Iris pigment epithelial cell (primary cell): Measurements from ENCODE around the gene TEX264.

Source experiments
- DNase-seq: peaks from one replicate; pipeline ENCODE4 v3.0.0-alpha.2; 2011; ENCODE audit warnings: low read depth

TEX264 gene

GRCh38 chr3:51698209-51698608 lies 27.2 kb downstream of the TEX264 start:
- no peak for DNase-seq

GRCh38 chr3:51700403-51700802 lies 29.4 kb downstream of the TEX264 start:
- no peak for DNase-seq

GRCh38 chr3:51702156-51702555 lies 31.1 kb downstream of the TEX264 start:
- DNase-seq, result no peak

GRCh38 chr3:51703068-51703760 lies 32.2 kb downstream of the TEX264 start:
- no peak for DNase-seq

- DNase-seq, result no peak
Measured at GRCh38 chr3:51703761-51704510, 32.9 kb downstream of the TEX264 start.

GRCh38 chr3:51704511-51704950 lies 33.5 kb downstream of the TEX264 start:
- no peak for DNase-seq

GRCh38 chr3:51705276-51706020 lies 34.4 kb downstream of the TEX264 start:
- DNase-seq, result no peak

- no peak for DNase-seq
Measured at GRCh38 chr3:51706021-51706485, 35.0 kb downstream of the TEX264 start.

- DNase-seq, result peak; percentile 83
Measured at GRCh38 chr3:51706788-51707731, 36.0 kb downstream of the TEX264 start, which contains the start of gene GRM2. Gene GRM2 (plus strand): TSS chr3:51707068. CDS start chr3:51708984, 1,916 bp downstream.

GRCh38 chr3:51708216-51708845 lies 37.3 kb downstream of the TEX264 start:
- DNase-seq, result no peak

GRCh38 chr3:51709004-51709420 lies 38.0 kb downstream of the TEX264 start:
- DNase-seq, result no peak

- DNase-seq, result no peak
Measured at GRCh38 chr3:51709675-51710074, 38.6 kb downstream of the TEX264 start.

- DNase-seq, result peak; percentile 5
Measured at GRCh38 chr3:51710631-51711351, 39.7 kb downstream of the TEX264 start.

GRCh38 chr3:51711352-51712037 lies 40.4 kb downstream of the TEX264 start:
- no peak for DNase-seq

GRCh38 chr3:51712038-51712420 lies 41.0 kb downstream of the TEX264 start:
- no peak for DNase-seq

GRCh38 chr3:51712511-51712931 lies 41.5 kb downstream of the TEX264 start:
- no peak for DNase-seq

- DNase-seq, result no peak
Measured at GRCh38 chr3:51712963-51713362, 41.9 kb downstream of the TEX264 start.

GRCh38 chr3:51715231-51715976 lies 44.4 kb downstream of the TEX264 start:
- DNase-seq, result no peak

GRCh38 chr3:51715977-51716294 lies 44.9 kb downstream of the TEX264 start:
- no peak for DNase-seq
